Glutamatergic neuron (in vitro differentiated cells): Measurements from ENCODE around the gene ADCY5. TPM values are rescaled to one million over a fixed set of nuclear protein-coding genes. Genes with fewer than 3 reads are reported as not detected.

Experiments used
- DNase-seq: peaks from one replicate; pipeline ENCODE4 v3.0.0; 2022
- H3K27ac Mint-ChIP-seq: one replicate; pipeline ENCODE4 v1.8.0; 2020; ENCODE audit warnings: mild to moderate bottlenecking, mixed read lengths, inconsistent platforms; ENCODE audit not compliant: unreplicated experiment
- H3K27me3 Mint-ChIP-seq: one replicate; pipeline ENCODE4 v1.8.0; 2020; ENCODE audit warnings: mild to moderate bottlenecking, moderate library complexity, mixed read lengths, inconsistent platforms; ENCODE audit not compliant: unreplicated experiment
- H3K36me3 Mint-ChIP-seq: one replicate; pipeline ENCODE4 v1.8.0; 2020; ENCODE audit warnings: mild to moderate bottlenecking, mixed read lengths, inconsistent platforms; ENCODE audit not compliant: unreplicated experiment
- H3K4me1 Mint-ChIP-seq: one replicate; pipeline ENCODE4 v1.8.0; 2020; ENCODE audit warnings: mild to moderate bottlenecking, low read depth, mixed read lengths, inconsistent platforms; ENCODE audit not compliant: unreplicated experiment
- H3K4me3 Mint-ChIP-seq: one replicate; pipeline ENCODE4 v1.8.0; 2020; ENCODE audit warnings: mild to moderate bottlenecking, mixed read lengths, inconsistent platforms; ENCODE audit not compliant: unreplicated experiment
- H3K9me3 Mint-ChIP-seq: one replicate; pipeline ENCODE4 v1.8.0; 2020; ENCODE audit warnings: mild to moderate bottlenecking, moderate library complexity, mixed read lengths, inconsistent platforms; ENCODE audit not compliant: unreplicated experiment
- total RNA-seq: library from RNA; stranded (reverse); fragmentation: NEBNext Ultra II Directional; extraction: Animal tissue kit (Norgen Biotek cat#: 25700); gene quantifications from one replicate; pipeline ENCODE4 v1.2.1, GENCODE V29; 2021; ENCODE audit not compliant: unreplicated experiment
- TF ChIP-seq, protein P1 (sequence below): fragments of 200-600 bp; sonication (generic); IDR thresholded peaks from one replicate; pipeline ENCODE4 v1.5.0; 2021; ENCODE audit not compliant: partially characterized antibody, unreplicated experiment

ADCY5 gene
- total RNA-seq, 1 donor from 2014 or later: 2.1 TPM

DNA sequence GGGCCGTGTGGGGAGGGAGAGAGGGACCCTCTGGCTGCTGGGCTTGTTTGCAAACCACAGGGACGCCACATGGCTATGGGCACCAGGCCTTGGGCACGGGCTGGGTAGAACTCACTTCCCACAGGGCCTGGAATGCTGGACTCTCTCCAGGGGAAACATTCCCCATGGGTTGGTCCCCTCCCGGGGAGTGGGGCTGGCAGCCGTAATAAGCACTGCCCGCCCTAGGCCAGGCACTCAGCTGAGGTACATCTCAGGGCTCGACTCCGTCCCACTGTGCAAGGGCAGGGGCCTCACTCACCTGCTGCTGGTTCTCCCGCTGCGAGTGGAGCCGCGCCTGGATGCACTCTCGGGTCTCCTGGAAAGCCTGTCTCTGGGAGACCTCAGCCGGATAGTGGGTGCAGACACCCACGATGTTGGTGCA, 96.7 kb downstream of the ADCY5 start:
- TF ChIP-seq, protein P1, sequence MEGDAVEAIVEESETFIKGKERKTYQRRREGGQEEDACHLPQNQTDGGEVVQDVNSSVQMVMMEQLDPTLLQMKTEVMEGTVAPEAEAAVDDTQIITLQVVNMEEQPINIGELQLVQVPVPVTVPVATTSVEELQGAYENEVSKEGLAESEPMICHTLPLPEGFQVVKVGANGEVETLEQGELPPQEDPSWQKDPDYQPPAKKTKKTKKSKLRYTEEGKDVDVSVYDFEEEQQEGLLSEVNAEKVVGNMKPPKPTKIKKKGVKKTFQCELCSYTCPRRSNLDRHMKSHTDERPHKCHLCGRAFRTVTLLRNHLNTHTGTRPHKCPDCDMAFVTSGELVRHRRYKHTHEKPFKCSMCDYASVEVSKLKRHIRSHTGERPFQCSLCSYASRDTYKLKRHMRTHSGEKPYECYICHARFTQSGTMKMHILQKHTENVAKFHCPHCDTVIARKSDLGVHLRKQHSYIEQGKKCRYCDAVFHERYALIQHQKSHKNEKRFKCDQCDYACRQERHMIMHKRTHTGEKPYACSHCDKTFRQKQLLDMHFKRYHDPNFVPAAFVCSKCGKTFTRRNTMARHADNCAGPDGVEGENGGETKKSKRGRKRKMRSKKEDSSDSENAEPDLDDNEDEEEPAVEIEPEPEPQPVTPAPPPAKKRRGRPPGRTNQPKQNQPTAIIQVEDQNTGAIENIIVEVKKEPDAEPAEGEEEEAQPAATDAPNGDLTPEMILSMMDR: no peak
- no peak overlapping the region for H3K27ac Mint-ChIP-seq
- H3K9me3 Mint-ChIP-seq: peaks cover 14% of the 10 kb centered on the region
- no peak overlapping the region for H3K4me3 Mint-ChIP-seq
- peaks cover 17% of the 10 kb centered on the region for H3K36me3 Mint-ChIP-seq
- peaks cover 6% of the 10 kb centered on the region for H3K4me1 Mint-ChIP-seq
- no peak for DNase-seq
- H3K27me3 Mint-ChIP-seq: peaks cover 15% of the 10 kb centered on the region

DNA sequence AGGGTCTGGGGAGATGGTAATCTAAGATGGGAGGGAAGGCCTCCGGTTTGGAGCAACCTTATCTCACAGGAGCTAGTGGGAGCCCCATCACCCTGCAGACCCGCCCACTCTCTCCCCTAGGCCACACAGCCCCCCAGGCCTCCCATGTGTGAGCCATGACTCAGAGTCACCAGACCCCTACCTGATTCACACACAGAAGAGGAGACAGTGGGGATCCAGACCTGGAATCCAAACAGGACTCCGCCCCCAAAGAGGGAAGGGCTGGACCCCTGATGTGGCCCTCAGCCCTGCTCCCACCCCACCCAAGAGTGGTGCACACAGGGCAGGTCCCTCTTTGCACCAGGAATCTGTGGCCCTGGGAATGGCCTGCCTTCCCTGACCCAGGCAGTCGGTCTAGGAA, 97.4 kb downstream of the ADCY5 start:
- H3K9me3 Mint-ChIP-seq: peaks cover 15% of the 10 kb centered on the region
- TF ChIP-seq, protein P1: no peak

DNA sequence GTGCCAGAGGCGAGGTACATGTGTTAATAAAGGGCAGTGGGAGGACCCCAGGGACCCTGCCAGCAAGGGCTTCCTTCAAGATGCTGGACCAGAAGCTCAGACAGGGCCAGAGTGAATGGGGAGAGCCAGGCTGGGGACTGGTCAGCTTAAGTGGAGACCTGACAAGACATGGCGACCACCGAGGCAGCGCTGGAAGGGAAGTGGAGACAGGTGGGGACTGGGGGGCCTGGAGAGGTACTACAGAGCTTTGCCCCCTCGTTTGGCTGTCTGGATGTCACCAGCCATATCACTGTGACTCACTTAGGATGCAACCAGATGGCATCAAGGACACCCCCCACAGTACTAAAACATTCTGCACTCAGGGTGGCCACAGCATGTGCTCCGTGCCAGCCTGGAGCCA, 97.9 kb downstream of the ADCY5 start:
- Mint-ChIP-seq H3K4me1 (peaks cover 11% of the 10 kb centered on the region), H3K36me3 (peaks cover 17% of the 10 kb centered on the region), H3K27ac (no peak overlapping the region), H3K4me3 (no peak overlapping the region), H3K9me3 (peaks cover 15% of the 10 kb centered on the region), H3K27me3 (peaks cover 17% of the 10 kb centered on the region)
- TF ChIP-seq, protein P1: no peak
- no peak for DNase-seq

More for the DNA sequence above, 97.4 kb downstream of the ADCY5 start:
- Mint-ChIP-seq H3K36me3 (peaks cover 17% of the 10 kb centered on the region), H3K4me3 (no peak overlapping the region), H3K27ac (no peak overlapping the region), H3K27me3 (peaks cover 17% of the 10 kb centered on the region), H3K4me1 (peaks cover 8% of the 10 kb centered on the region)
- no peak for DNase-seq

DNA sequence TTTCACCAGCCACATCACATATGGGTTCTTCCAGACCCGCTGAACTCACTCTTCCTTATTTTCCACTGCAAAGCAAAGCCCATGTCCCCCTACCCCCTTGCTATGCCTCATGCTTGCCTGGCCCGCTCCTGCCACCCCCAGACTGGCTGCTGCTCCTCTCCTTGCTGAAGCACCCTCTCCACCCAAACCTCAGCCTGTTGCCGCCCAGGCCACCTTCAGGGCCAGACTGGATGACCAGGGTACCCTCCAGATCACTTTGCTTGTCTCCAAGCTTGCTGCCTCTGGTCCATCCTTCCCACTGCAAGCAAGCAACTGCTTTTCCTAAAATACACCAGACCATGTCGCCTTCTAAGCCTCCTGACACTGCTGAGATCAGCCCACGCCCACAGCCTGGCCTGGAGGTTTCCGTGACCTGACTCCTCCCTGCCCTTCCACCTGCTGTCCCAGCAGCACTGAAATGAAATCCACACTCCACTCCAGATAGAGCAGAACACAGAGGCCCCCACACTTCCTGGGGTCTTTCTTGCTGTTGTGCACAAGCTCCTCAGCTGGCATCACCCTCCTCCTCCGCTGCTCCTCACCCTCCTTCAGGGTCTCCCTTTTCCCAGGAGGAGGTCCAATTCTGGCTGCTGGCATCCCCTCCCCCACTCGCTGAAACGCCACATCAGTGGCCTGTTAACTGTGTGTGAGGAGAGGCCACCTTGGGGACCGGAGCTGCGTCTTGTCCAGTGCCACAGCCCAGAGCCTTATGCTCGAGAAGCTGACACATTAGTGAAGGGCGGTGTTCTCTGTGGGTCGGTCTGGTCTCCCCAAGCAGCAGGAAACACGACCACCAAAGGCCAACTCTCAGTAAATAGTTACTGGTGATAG, 99.1 kb downstream of the ADCY5 start:
- H3K4me1 Mint-ChIP-seq: peaks cover 17% of the 10 kb centered on the region
- H3K27me3 Mint-ChIP-seq: peaks cover 18% of the 10 kb centered on the region
- peak overlapping the region; percentile 4 for H3K27ac Mint-ChIP-seq
- peaks cover 15% of the 10 kb centered on the region for H3K9me3 Mint-ChIP-seq
- peaks cover 11% of the 10 kb centered on the region for H3K36me3 Mint-ChIP-seq
- TF ChIP-seq, protein P1: no peak
- no peak overlapping the region for H3K4me3 Mint-ChIP-seq
- no peak for DNase-seq

DNA sequence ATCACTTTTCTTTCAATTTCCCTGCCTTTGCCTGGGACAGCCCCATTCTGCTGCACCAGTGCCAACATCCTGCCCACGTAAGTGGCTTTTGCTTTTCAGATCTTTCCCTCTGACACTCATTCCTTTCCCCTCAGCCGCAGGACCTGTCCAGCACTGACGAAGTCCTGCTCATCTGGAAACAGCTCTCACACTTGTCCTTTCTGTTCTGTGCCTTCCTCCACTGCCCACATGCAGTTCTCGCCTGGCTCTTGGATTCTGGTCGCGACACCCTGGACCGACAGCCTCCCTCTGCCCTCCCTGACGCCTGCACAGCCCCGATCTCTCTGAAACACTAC, 99.7 kb downstream of the ADCY5 start:
- H3K27ac Mint-ChIP-seq: peak overlapping the region; percentile 4
- H3K36me3 Mint-ChIP-seq: peaks cover 5% of the 10 kb centered on the region
- no peak overlapping the region for H3K4me3 Mint-ChIP-seq
- H3K9me3 Mint-ChIP-seq: peaks cover 13% of the 10 kb centered on the region
- TF ChIP-seq, protein P1: no peak
- no peak for DNase-seq
- H3K27me3 Mint-ChIP-seq: peaks cover 18% of the 10 kb centered on the region
- peaks cover 23% of the 10 kb centered on the region for H3K4me1 Mint-ChIP-seq
